Thoracic aorta (tissue), 2 donors: ENCODE results near the gene CHKA. TPM values are rescaled to one million over a fixed set of nuclear protein-coding genes. Genes with fewer than 3 reads are reported as not detected.

Source experiments
- ATAC-seq: fragments of 150-250 bp; one replicate; pipeline ENCODE4 v1.8.0; 2017; ENCODE audit warnings: low read depth; ENCODE audit not compliant: insufficient number of reproducible peaks, low FRiP score
- DNase-seq: peaks from one replicate; pipeline ENCODE4 v3.0.0-alpha.2; 2020; ENCODE audit warnings: low spot score
- H3K27ac ChIP-seq, 2 donors: fragments of 200-600 bp; sonication (generic); 1 replicate in 1 of 2; 2 replicates in 1 of 2; pipeline ENCODE4 v1.5.1; 2016; ENCODE audit warnings: mild to moderate bottlenecking in 2 of 2, moderate library complexity in 2 of 2
- H3K27me3 ChIP-seq: fragments of 200-600 bp; sonication (generic); replicated peaks from 2 replicates; pipeline ENCODE4 v1.6.0; 2016; ENCODE audit warnings: mild to moderate bottlenecking; ENCODE audit not compliant: insufficient read depth
- H3K36me3 ChIP-seq: fragments of 200-600 bp; sonication (generic); one replicate; pipeline ENCODE4 v1.5.1; 2016
- H3K4me1 ChIP-seq, 2 donors: fragments of 200-600 bp; sonication (generic); 1 replicate in 1 of 2; 2 replicates in 1 of 2; pipeline versions ENCODE4 v1.5.1 to v1.6.0; 2016; ENCODE audit warnings: low read depth in 2 of 2, mild to moderate bottlenecking in 1 of 2; ENCODE audit not compliant: control insufficient read depth in 1 of 2
- H3K4me3 ChIP-seq: fragments of 200-600 bp; sonication (generic); 2 replicates; pipeline ENCODE4 v1.5.1; 2016; ENCODE audit warnings: mild to moderate bottlenecking
- H3K9me3 ChIP-seq: fragments of 200-600 bp; sonication (generic); 2 replicates; pipeline ENCODE4 v1.5.1; 2016
- total RNA-seq, 2 donors: library from RNA; depleted of rRNA; stranded (reverse); fragments of >200 nt; gene quantifications; one replicate each; pipeline versions ENCODE4 v1.1.0 to v1.2.3, GENCODE V29; 2016
- TF ChIP-seq, protein P1 (sequence below): fragments of 200-600 bp; sonication (generic); IDR thresholded peaks from one replicate; pipeline ENCODE4 v1.5.1; 2019; ENCODE audit warnings: antibody characterized with exemption

Gene CHKA
- total RNA-seq, 2 donors from 2014 or later: 12.5 to 22.2 TPM

DNA sequence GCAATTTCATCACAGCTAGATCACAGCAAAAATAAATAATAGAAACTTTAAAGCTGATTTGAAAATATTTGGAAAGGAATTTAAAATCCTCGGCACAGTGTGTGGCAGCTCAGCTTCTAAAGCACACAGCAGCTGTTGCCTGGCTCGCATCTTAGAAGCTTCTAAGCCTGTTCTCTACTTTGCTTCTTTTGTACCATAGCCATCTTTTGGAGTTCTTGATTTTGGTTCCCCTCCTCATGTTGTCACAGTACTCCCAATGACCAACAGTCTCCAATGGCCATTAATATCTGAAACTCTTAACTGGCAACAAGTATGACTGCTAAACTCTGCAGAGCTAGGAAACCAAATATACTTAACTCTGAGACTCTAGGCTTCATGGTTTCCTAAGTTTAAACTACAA is 28.8 kb downstream of the CHKA start:
- Histone ChIP-seq H3K9me3 (no peaks in the 10 kb centered on the region), H3K27ac (no peak overlapping the region), H3K36me3 (no peaks in the 10 kb centered on the region), H3K27me3 (no peaks in the 10 kb centered on the region), H3K4me3 (no peak overlapping the region), H3K4me1 (no peaks in the 10 kb centered on the region)
- DNase-seq (no peak), ATAC-seq (no peak)
- TF ChIP-seq, protein P1, sequence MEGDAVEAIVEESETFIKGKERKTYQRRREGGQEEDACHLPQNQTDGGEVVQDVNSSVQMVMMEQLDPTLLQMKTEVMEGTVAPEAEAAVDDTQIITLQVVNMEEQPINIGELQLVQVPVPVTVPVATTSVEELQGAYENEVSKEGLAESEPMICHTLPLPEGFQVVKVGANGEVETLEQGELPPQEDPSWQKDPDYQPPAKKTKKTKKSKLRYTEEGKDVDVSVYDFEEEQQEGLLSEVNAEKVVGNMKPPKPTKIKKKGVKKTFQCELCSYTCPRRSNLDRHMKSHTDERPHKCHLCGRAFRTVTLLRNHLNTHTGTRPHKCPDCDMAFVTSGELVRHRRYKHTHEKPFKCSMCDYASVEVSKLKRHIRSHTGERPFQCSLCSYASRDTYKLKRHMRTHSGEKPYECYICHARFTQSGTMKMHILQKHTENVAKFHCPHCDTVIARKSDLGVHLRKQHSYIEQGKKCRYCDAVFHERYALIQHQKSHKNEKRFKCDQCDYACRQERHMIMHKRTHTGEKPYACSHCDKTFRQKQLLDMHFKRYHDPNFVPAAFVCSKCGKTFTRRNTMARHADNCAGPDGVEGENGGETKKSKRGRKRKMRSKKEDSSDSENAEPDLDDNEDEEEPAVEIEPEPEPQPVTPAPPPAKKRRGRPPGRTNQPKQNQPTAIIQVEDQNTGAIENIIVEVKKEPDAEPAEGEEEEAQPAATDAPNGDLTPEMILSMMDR: no peak

DNA sequence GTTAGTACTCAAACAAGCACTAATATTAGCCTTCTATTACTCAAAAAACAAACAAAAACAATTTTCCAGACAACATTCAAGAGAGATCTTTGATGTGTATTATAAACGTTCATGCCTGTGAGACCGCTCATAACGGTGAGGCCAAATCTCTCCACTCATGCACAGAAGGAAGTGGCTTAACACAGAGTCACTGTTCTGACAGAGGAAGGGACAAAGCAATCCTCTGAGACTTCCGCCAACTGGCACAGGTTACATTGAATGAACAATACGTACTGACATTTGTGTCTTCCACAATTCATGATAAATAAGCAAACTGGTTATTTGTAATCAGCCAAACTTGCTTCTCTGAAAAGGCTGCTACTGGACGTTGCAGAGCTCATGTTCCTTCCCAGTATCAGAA is 30.5 kb downstream of the CHKA start:
- ATAC-seq (no peak), DNase-seq (no peak)
- Histone ChIP-seq H3K36me3 (no peaks in the 10 kb centered on the region), H3K4me3 (no peak overlapping the region), H3K27ac (no peak overlapping the region), H3K4me1 (no peaks in the 10 kb centered on the region), H3K9me3 (no peaks in the 10 kb centered on the region), H3K27me3 (no peaks in the 10 kb centered on the region)
- TF ChIP-seq, protein P1: no peak

DNA sequence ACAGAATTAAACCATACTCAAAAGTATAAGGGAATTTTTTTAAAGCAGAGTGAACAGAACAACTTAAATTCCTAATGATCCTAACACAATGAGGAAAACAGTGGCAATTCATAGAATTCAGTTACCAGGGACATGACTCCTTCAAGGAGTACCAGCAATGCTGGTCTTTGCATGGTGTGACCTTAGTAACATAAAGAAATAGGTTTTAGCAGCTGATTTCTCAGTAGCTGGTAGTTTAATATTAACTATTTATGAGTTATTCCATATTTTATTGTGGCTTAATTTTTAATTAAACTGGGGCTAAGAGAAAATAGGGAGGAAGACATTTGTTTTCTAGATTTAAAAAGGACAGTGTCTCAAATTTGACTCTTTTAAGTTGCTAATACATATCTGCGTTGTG is 30.9 kb downstream of the CHKA start:
- Histone ChIP-seq H3K4me1 (no peaks in the 10 kb centered on the region), H3K27me3 (no peaks in the 10 kb centered on the region), H3K4me3 (no peak overlapping the region), H3K36me3 (no peaks in the 10 kb centered on the region), H3K27ac (no peak overlapping the region), H3K9me3 (no peaks in the 10 kb centered on the region)
- ATAC-seq: no peak
- DNase-seq: no peak
- TF ChIP-seq, protein P1: no peak

DNA sequence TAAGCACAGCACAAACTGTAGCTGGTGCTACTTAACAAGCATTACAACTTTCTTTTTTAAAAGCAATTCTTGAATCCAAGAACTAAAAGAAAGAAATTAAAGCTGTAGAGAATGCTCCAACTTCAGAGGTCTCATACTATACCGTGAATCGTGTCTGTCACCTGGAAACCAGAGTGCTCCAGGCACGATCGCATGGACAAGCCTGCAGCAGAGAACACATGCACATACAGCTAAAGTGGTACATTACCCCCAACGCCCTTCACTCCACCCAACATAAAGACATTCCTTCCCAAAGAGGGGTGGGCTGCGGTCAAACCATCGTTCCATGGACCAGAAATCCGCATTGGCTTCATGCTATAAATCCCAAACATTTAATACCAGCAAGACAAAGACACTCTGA is 31.5 kb downstream of the CHKA start:
- ATAC-seq (no peak), DNase-seq (no peak)
- TF ChIP-seq, protein P1: no peak
- no peak overlapping the region for H3K4me3 ChIP-seq
- H3K36me3 ChIP-seq: no peaks in the 10 kb centered on the region
- H3K27me3 ChIP-seq: no peaks in the 10 kb centered on the region
- no peaks in the 10 kb centered on the region for H3K4me1 ChIP-seq
- no peak overlapping the region for H3K27ac ChIP-seq
- H3K9me3 ChIP-seq: no peaks in the 10 kb centered on the region

DNA sequence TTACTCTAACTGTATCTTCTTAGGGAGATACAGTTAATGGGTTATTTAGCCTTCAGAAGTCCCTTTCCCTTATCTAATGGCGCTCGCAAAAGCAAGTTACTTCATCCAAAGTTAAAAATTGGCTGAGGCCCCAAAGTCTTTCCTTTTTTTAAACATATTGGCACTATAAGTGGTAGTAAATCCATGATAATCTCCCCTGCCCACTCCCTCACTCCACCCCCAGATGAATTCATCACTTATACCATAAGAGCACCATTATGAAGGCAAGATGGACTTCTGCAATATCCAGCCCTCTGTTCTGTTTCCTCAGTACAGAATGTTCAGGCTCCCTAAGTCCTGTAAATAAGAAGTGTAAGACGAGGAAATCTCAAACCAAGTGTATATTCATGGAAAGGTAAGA is 37.7 kb downstream of the CHKA start:
- H3K36me3 ChIP-seq: no peaks in the 10 kb centered on the region
- H3K4me3 ChIP-seq: no peak overlapping the region
- DNase-seq: no peak
- H3K9me3 ChIP-seq: no peaks in the 10 kb centered on the region
- no peak overlapping the region for H3K27ac ChIP-seq
- TF ChIP-seq, protein P1: no peak
- ATAC-seq: no peak
- no peaks in the 10 kb centered on the region for H3K27me3 ChIP-seq
- H3K4me1 ChIP-seq: no peaks in the 10 kb centered on the region
